GM18870 (cell line): ENCODE measurements around the gene MYO7B.

ENCODE experiments used
- ATAC-seq: cut with Tn5 transposase; IDR thresholded peaks from one replicate; pipeline ENCODE4 v1.9.1; 2021; ENCODE audit warnings: moderate library complexity; ENCODE audit not compliant: unreplicated experiment

The MYO7B gene

DNA sequence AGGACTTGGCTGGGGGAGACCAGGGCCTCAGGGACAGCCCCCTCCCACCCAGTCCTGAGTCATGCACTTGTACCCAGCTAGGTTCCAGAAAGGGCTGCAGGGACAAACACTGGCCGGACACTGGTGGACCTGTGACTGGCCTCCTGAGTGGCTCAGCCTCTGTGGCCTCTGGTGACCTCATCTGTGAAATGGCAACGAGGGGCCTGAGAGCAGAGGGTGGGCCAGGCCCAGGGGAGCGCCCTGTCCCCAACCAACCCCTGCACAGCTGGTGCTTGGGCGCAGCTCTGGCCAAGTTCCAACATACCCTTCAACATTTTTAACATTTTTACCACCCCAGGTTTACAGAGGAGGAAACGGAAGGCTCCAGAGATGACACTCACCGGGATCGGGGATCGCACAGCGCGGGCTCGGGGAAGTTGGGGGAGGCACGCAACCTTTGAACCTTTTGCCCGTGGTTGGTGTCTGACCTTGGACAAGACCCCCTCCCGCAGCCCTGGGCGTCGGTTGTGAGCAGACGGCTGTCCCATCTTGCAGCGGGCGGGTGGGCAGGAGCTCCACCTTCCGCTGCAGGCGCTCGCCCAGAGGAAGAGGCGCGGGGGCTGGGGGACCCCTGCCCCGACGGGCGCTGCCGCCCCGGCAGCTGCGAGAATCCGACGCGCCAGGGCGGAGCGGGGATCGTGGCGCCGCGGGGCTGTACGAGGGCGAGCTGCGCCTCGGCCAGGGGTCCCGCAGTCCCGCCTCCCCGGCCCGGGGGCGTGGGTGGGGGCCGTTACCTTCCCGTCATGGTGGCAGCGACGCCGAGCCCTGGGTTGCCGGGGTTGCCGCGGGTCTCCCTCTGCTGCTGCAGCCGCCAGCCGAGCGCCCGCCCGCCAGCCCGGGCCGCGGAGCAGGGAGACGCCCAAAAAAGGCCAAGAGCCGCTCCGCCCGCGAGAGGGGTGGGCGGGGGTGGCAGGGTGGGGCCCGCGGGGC is 139.0 kb downstream of the MYO7B start:
- ATAC-seq: no peak

DNA sequence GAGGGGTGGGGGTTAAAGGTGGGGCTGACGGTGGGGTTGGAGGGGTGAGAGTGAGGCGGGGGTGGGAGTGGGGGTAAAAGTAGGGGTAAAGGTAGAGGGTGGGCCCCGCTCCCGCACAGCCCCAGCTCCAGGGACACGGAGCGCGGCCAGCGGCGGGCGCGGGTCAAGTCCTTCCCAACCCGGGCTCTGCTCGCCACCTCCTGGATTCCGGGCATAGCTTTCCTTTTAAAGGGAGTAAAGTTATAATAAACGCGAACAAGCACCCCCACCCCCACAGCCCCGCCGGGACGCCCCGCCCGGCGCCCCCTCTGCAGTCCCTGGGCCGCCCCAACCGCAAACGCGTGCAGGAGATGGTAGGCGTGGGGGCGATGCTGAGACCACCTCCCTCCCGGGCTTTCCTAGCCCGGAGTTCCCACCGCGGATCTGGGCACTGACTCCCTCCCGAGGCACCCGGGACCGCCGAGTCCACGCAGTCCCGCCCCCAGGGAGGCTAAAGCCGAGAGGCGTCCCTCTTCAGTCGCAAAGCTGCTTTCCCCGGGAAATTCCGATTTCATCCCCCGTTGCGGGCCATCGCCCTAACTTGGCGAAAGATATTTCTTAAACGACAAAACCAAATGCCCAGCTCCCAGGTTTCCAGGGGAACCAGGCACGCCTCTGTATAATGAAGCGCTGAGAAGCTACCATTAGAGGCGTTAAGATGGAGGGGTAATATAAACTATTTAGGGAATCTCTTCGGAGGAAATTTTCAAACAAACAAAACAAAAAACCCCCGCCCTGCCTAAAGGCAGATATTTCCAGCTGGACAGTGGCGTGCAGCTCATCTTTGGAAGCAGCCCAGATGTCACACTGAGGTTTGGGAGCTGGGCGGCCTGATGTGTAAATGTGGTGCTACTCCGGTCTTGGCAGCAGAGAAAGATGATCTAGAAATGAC is 140.1 kb downstream of the MYO7B start, which contains the start of gene LIMS2:
Gene LIMS2, minus strand, starts transcription at position 200 of the 931 bp plus-strand sequence. CDS start 506 bp downstream, outside the sequence.
- ATAC-seq: no peak

DNA sequence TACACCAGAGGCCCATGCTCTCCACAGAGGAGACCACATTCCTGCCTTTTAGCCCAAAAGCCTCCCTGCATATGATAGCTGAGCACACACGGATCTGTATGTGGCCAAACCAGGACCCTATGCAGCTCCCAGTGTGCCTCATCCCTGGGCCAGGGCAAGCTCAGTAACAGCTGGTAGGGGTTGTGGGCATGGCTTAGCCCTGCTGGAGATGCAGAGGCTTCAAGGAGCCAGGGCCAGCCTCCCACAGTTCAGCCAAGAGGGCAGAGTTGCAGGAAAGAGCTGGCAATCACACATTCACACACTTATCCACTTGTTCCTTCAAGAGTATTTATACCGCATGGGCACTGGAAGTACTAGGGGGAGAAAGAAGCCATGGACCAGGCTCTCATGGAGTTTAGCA is 141.4 kb downstream of the MYO7B start:
- ATAC-seq: no peak

DNA sequence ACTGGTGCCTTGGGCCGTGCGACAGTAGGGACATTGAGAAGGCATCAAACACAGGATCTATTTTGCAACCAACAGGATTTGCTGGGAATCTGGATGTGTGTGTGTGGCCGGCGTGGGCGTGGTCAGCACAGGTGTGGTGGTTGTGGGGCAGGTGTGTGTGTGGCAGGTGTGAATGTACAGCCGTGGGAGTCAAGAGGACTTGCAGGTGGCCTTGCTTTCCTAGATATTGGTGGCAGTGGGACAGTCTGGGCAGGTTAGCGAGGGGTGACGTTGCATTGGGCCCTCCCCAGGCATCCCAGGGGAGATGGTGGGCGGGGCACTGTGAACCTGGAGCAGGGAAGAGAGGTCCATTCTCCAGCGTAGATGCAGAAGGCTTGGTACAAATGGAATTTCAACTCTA is 143.0 kb downstream of the MYO7B start:
- no peak for ATAC-seq

- no peak for ATAC-seq
Observed at GRCh38 chr2:127678991-127679390, 143.5 kb downstream of the MYO7B start.

DNA sequence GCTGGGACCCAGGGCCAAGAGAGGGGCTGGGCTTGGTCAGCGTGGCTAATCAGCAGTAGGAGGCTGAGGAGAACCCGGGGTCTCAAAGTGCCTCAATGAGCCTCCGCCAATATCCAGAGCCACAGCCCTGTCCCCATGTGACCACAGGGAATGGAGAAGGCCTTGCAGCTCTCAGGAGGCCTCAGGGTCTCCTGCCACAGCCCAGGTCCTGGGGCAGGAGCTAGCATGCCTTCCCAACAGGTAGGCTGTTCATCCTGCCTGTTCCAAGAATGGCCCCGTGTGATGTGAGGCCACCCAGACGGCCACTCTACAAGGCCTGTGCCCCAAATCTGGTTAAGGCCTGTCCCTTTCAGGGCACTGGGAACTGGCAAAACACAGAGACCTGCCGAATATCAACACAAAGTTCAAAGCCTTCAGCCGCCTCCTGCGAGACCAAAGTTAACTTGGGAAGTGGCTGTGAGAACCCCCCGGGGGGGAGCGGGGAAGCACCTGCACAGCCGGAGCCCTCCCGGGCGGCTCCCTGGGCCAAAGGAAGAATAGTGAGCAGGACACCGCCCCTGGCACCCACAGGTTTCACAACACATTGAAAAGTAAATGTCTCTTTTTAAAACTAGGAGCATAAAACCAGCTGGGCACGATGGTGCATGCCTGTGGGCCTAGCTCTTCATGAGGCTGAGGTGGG is 144.3 kb downstream of the MYO7B start:
- ATAC-seq: no peak

GRCh38 chr2:127680706-127681287 is 145.3 kb downstream of the MYO7B start:
- no peak for ATAC-seq

- ATAC-seq: no peak
Observed at GRCh38 chr2:127681288-127681804, 145.9 kb downstream of the MYO7B start.

GRCh38 chr2:127681976-127682857 is 146.7 kb downstream of the MYO7B start:
- no peak for ATAC-seq

GRCh38 chr2:127683056-127683455 is 147.6 kb downstream of the MYO7B start:
- no peak for ATAC-seq

- no peak for ATAC-seq
Observed at GRCh38 chr2:127683757-127684156, 148.3 kb downstream of the MYO7B start.

GRCh38 chr2:127685410-127686080 is 150.1 kb downstream of the MYO7B start:
- ATAC-seq: no peak
